Body of pancreas (tissue), 4 donors: ENCODE data around the gene CDH20.

Experiments used
- CTCF ChIP-seq, 7 experiments: fragments of 450-650 bp in 4 of 7; fragments of 200-600 bp in 3 of 7; sonication (generic) in 3 of 7; IDR thresholded peaks; one replicate each; pipeline ENCODE4 v1.5.1; 2016 to 2019; ENCODE audit warnings: antibody characterized with exemption in 7 of 7
- POLR2A ChIP-seq, 3 donors: fragments of 450-650 bp; IDR thresholded peaks; one replicate each; pipeline ENCODE4 v1.6.1; 2016; ENCODE audit warnings: antibody characterized with exemption in 3 of 3, mild to moderate bottlenecking in 2 of 3

DNA sequence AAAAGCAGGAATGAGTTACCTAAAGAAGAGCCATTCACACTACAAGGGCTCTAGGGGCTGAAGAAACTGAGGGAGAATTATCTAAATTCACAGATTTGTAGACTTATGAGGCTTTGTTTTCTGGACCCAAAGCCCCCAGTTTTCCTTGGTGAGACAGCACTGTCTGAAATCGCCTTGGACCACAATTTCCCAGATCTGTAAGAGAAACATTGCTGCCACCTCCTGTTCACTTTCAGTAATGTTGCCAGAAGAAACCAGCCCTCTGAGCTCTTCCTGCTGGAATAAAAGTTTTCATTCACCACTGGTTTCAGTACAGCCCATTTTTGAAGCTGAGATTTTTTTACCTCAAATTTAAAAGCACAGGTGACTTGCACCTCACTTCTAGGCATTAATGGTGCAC lies 169.2 kb downstream of the CDH20 start:
- TF ChIP-seq CTCF (IDR thresholded peaks at IDR 0.05) (peak; percentile 42 to 66 (median 56)), POLR2A (IDR thresholded peaks at IDR 0.05) (no peak)
